ENCODE results near the gene ATXN7L1. TPM values are rescaled to one million over a fixed set of nuclear protein-coding genes. Genes with fewer than 3 reads are reported as not detected.

Gene ATXN7L1
- total and polyA plus RNA-seq, 2 of the 13 experiments (the other 11 are each of a cell fraction or from before 2014, with no cell fraction given): 4.1 to 7.8 TPM

- TF ChIP-seq KIAA2018 (CRISPR knock-in tag; IDR thresholded peaks at IDR 0.05; ENCODE audit: borderline replicate concordance) (no peak), PRDM15 (CRISPR knock-in tag; IDR thresholded peaks at IDR 0.05) (no peak), ZNF777 (CRISPR knock-in tag; IDR thresholded peaks at IDR 0.05) (no peak), EP300 (IDR thresholded peaks at IDR 0.05; ENCODE audit: low read depth in 2 of 2, low read length in 2 of 2) (no peak), EP300 (CRISPR knock-in tag; IDR thresholded peaks at IDR 0.05; ENCODE audit: borderline replicate concordance) (no peak), RFX5 (IDR thresholded peaks at IDR 0.05; ENCODE audit: low read depth, low read length) (no peak), DMTF1 (CRISPR knock-in tag; IDR thresholded peaks at IDR 0.05) (no peak), THAP7 (CRISPR knock-in tag; IDR thresholded peaks at IDR 0.05) (no peak), ERF (CRISPR knock-in tag; IDR thresholded peaks at IDR 0.05) (no peak), FOSL1 (CRISPR knock-in tag; IDR thresholded peaks at IDR 0.05; ENCODE audit: borderline replicate concordance) (no peak), ZNF607 (CRISPR knock-in tag; IDR thresholded peaks at IDR 0.05; ENCODE audit: borderline replicate concordance) (no peak), TFDP2 (CRISPR knock-in tag; IDR thresholded peaks at IDR 0.05) (no peak)
Measured at GRCh38 chr7:105581066-105581811, 295.2 kb downstream of the ATXN7L1 start, which contains the start of gene EFCAB10 (continued).
